H1 (cell line): Measurements from ENCODE around the gene LCN15. TPM values are rescaled to one million over a fixed set of nuclear protein-coding genes. Genes with fewer than 3 reads are reported as not detected.
A peak's percentile ranks its signal among the peaks of the same experiment; 100 is the strongest.

Source experiments
- CTCF ChIA-PET: fragments of 300-600 bp; sonication (Branson Sonifier 250); formaldehyde crosslinking; loops from one replicate; lab custom pipeline; 2021; ENCODE audit not compliant: partially characterized antibody; lab: Charles Lee
- POLR2A ChIA-PET: fragments of 300-600 bp; sonication (Branson Sonifier 250); formaldehyde crosslinking; loops from one replicate; lab custom pipeline; 2021; ENCODE audit warnings: inconsistent platforms; ENCODE audit not compliant: partially characterized antibody; lab: Charles Lee
- DNase-seq, 2 experiments: peaks; one replicate each; pipeline versions ENCODE4 v3.0.0 to v3.0.0-alpha.2; 2010 to 2022; ENCODE audit warnings: low spot score in 2 of 2, low read depth in 1 of 2, mixed read lengths in 1 of 2
- FAIRE-seq: peaks from 2 replicates; lab custom pipeline; 2011; peaks lifted over from hg19 to GRCh38; lab: Jason Lieb, UNC
- H2AFZ ChIP-seq: 2 replicates; pipeline ENCODE4 v1.8.1; 2012; ENCODE audit warnings: low read length, inconsistent platforms
- H2AK5ac ChIP-seq: 2 replicates; pipeline ENCODE4 v1.6.1; 2013; ENCODE audit warnings: low read depth, low read length
- H2BK120ac ChIP-seq: replicated peaks from 2 replicates; pipeline ENCODE3; 2013; ENCODE audit warnings: low read depth, low read length, inconsistent platforms
- H2BK12ac ChIP-seq: 2 replicates; pipeline ENCODE4 v1.6.1; 2013; ENCODE audit warnings: low read depth, low read length
- H2BK15ac ChIP-seq: 2 replicates; pipeline ENCODE4 v1.6.1; 2013; ENCODE audit warnings: low read length
- H2BK20ac ChIP-seq: 2 replicates; pipeline ENCODE4 v1.6.1; 2013; ENCODE audit warnings: low read length
- H2BK5ac ChIP-seq: 2 replicates; pipeline ENCODE4 v1.6.1; 2013; ENCODE audit warnings: low read depth, low read length
- H3K14ac ChIP-seq: 2 replicates; pipeline ENCODE4 v1.6.1; 2013; ENCODE audit warnings: inconsistent platforms; ENCODE audit not compliant: insufficient read length
- H3K18ac ChIP-seq: 2 replicates; pipeline ENCODE4 v1.6.1; 2013; ENCODE audit warnings: low read length; ENCODE audit errors: extremely low read depth
- H3K23ac ChIP-seq: 2 replicates; pipeline ENCODE4 v1.6.1; 2013; ENCODE audit warnings: inconsistent platforms; ENCODE audit not compliant: insufficient read length
- H3K23me2 ChIP-seq: 2 replicates; pipeline ENCODE4 v1.6.1; 2013; ENCODE audit warnings: low read depth, low read length
- H3K27ac ChIP-seq: 2 replicates; pipeline ENCODE4 v1.6.1; 2011; ENCODE audit warnings: low read depth, low read length, inconsistent platforms
- H3K27me3 ChIP-seq, 4 experiments: replicated peaks in 1 of 4; 1 replicate in 1 of 4; 2 replicates in 3 of 4; pipeline versions ENCODE4 v1.6.1 to v1.8.1; 2011 to 2013; ENCODE audit warnings: low read length in 3 of 4, mild to moderate bottlenecking in 3 of 4, inconsistent platforms in 2 of 4, mixed read lengths in 2 of 4, moderate library complexity in 1 of 4; ENCODE audit not compliant: control insufficient read depth in 3 of 4, insufficient read depth in 3 of 4; ENCODE audit errors: extremely low read depth in 1 of 4
- H3K36me3 ChIP-seq, 4 experiments: 2 replicates each; pipeline versions ENCODE4 v1.6.1 to v1.8.1; 2011 to 2013; ENCODE audit warnings: mild to moderate bottlenecking in 4 of 4, low read length in 3 of 4, moderate library complexity in 2 of 4, control low read depth in 1 of 4, inconsistent platforms in 1 of 4; ENCODE audit not compliant: insufficient read depth in 4 of 4, control insufficient read depth in 2 of 4
- H3K4ac ChIP-seq: replicated peaks from 2 replicates; pipeline ENCODE3; 2013; ENCODE audit warnings: low read length, low read depth, mixed read lengths, inconsistent platforms; ENCODE audit not compliant: insufficient read length
- H3K4me1 ChIP-seq, 4 experiments: replicated peaks in 1 of 4; 1 replicate in 1 of 4; 2 replicates in 3 of 4; pipeline versions ENCODE4 v1.6.1 to v1.8.1; 2011 to 2013; ENCODE audit warnings: low read length in 3 of 4, inconsistent platforms in 2 of 4, mixed read lengths in 1 of 4; ENCODE audit not compliant: insufficient read depth in 4 of 4, control insufficient read depth in 3 of 4
- H3K4me2 ChIP-seq, 2 experiments: 2 replicates each; pipeline versions ENCODE4 v1.6.1 to v1.8.1; 2011 to 2013; ENCODE audit warnings: low read depth in 2 of 2, low read length in 2 of 2, control low read depth in 1 of 2, inconsistent platforms in 1 of 2, mild to moderate bottlenecking in 1 of 2; ENCODE audit not compliant: insufficient read depth in 1 of 2
- H3K4me3 ChIP-seq, 4 experiments: fragments of 200-600, 300-600 bp in 1 of 4; sonication (generic), shearing (Covaris generic), sonication (Bioruptor Twin) in 1 of 4; 2 replicates each; pipeline versions ENCODE4 v1.5.1 to v1.8.1; 2011 to 2016; ENCODE audit warnings: low read length in 4 of 4, low read depth in 3 of 4, control low read depth in 2 of 4, inconsistent platforms in 2 of 4, mild to moderate bottlenecking in 2 of 4, mixed read lengths in 1 of 4, moderate library complexity in 1 of 4; ENCODE audit not compliant: insufficient read depth in 2 of 4; ENCODE audit errors: extremely low read depth in 1 of 4
- H3K56ac ChIP-seq: replicated peaks from 2 replicates; pipeline ENCODE3; 2013; ENCODE audit warnings: low read depth, mild to moderate bottlenecking, mixed read lengths, low read length, inconsistent platforms; ENCODE audit not compliant: insufficient read length
- H3K79me1 ChIP-seq: 2 replicates; pipeline ENCODE4 v1.6.1; 2013; ENCODE audit warnings: low read depth, low read length, control low read depth
- H3K79me2 ChIP-seq, 2 experiments: 2 replicates each; pipeline versions ENCODE4 v1.6.1 to v1.8.1; 2012 to 2013; ENCODE audit warnings: low read length in 2 of 2, mild to moderate bottlenecking in 2 of 2, inconsistent platforms in 1 of 2; ENCODE audit not compliant: insufficient read depth in 2 of 2, control insufficient read depth in 1 of 2
- H3K9ac ChIP-seq, 4 experiments: replicated peaks in 1 of 4; 1 replicate in 1 of 4; 2 replicates in 3 of 4; pipeline versions ENCODE4 v1.6.1 to v1.8.1; 2011 to 2013; ENCODE audit warnings: low read depth in 3 of 4, low read length in 3 of 4, control low read depth in 2 of 4, mild to moderate bottlenecking in 2 of 4, moderate library complexity in 2 of 4, inconsistent platforms in 1 of 4; ENCODE audit errors: extremely low read depth in 1 of 4
- H3K9me3 ChIP-seq, 2 experiments: 2 replicates each; pipeline versions ENCODE4 v1.6.1 to v1.8.1; 2012 to 2013; ENCODE audit warnings: mild to moderate bottlenecking in 2 of 2, moderate library complexity in 2 of 2, control low read depth in 1 of 2, inconsistent platforms in 1 of 2, low read depth in 1 of 2, low read length in 1 of 2, mixed read lengths in 1 of 2; ENCODE audit not compliant: insufficient read depth in 2 of 2
- H4K20me1 ChIP-seq, 2 experiments: replicated peaks in 1 of 2; 2 replicates each; pipeline versions ENCODE3 to v1.8.1; 2011 to 2013; ENCODE audit warnings: inconsistent platforms in 2 of 2, low read length in 2 of 2, mild to moderate bottlenecking in 1 of 2; ENCODE audit not compliant: insufficient read depth in 2 of 2, control insufficient read depth in 1 of 2
- H4K5ac ChIP-seq: 2 replicates; pipeline ENCODE4 v1.6.1; 2013; ENCODE audit warnings: low read length, low read depth, mixed read lengths, inconsistent platforms; ENCODE audit not compliant: insufficient read length
- H4K8ac ChIP-seq: 2 replicates; pipeline ENCODE4 v1.8.0; 2013; ENCODE audit warnings: mild to moderate bottlenecking, moderate library complexity, low read length, inconsistent platforms; ENCODE audit not compliant: insufficient read depth; ENCODE audit errors: extremely low read depth
- H4K91ac ChIP-seq: replicated peaks from 2 replicates; pipeline ENCODE3; 2013; ENCODE audit warnings: low read length, mixed read lengths, inconsistent platforms; ENCODE audit not compliant: insufficient read length
- BCL11A ChIP-seq, 2 experiments: IDR thresholded peaks; one replicate each; pipeline ENCODE4 v1.6.1; 2011; ENCODE audit warnings: low read depth in 2 of 2, low read length in 2 of 2, mild to moderate bottlenecking in 2 of 2
- CTBP2 ChIP-seq: IDR thresholded peaks from 2 replicates; pipeline ENCODE4 v1.7.0; 2011; ENCODE audit warnings: borderline replicate concordance, mild to moderate bottlenecking, moderate library complexity, mixed read lengths, low read length; ENCODE audit not compliant: insufficient read depth, insufficient read length
- NRF1 ChIP-seq: IDR thresholded peaks from 2 replicates; pipeline ENCODE4 v1.6.1; 2011; ENCODE audit warnings: mild to moderate bottlenecking, low read depth, low read length, improper control_type of control experiment
- PHF8 ChIP-seq: fragments of 200-600 bp; sonication (generic); conservative IDR thresholded peaks from 2 replicates; pipeline ENCODE4 v1.7.1; 2012; ENCODE audit warnings: low read depth, mild to moderate bottlenecking, inconsistent platforms, low read length, moderate library complexity
- RBBP5 ChIP-seq: IDR thresholded peaks from 2 replicates; pipeline ENCODE4 v1.7.1; 2012; ENCODE audit warnings: low read depth, mild to moderate bottlenecking, inconsistent platforms, low read length, moderate library complexity, borderline replicate concordance
- SAP30 ChIP-seq: fragments of 300-600 bp; sonication (generic); IDR thresholded peaks from 2 replicates; pipeline ENCODE4 v1.7.1; 2012; ENCODE audit warnings: low read length, moderate library complexity, mild to moderate bottlenecking, inconsistent platforms; ENCODE audit not compliant: insufficient read depth, insufficient replicate concordance
- SP4 ChIP-seq: IDR thresholded peaks from 2 replicates; pipeline ENCODE4 v1.6.1; 2012; ENCODE audit warnings: low read length, inconsistent platforms
- TAF1 ChIP-seq: IDR thresholded peaks from 2 replicates; pipeline ENCODE4 v1.6.1; 2011; ENCODE audit warnings: mild to moderate bottlenecking, low read depth, low read length
- YY1 ChIP-seq: IDR thresholded peaks from 2 replicates; pipeline ENCODE4 v1.6.1; 2011; ENCODE audit warnings: low read depth, mild to moderate bottlenecking, low read length
- WGBS, 2 experiments: shearing (Covaris generic) in 1 of 2; methylation state at CpG; one replicate each; pipeline versions ENCODE4 v1.1.6 to v1.1.7; 2013 to 2015; ENCODE audit warnings: low lambda C conversion rate in 2 of 2, mixed read lengths in 2 of 2, inconsistent platforms in 1 of 2, low coverage in 1 of 2, missing lambda C conversion rate in 1 of 2; ENCODE audit not compliant: insufficient replicate concordance in 2 of 2, insufficient coverage in 1 of 2, insufficient read length in 1 of 2; ENCODE audit errors: extremely low coverage in 1 of 2, missing lambda C conversion rate in 1 of 2; 5-methylcytosine and 5-hydroxymethylcytosine counted together
- polyA plus RNA-seq, 7 experiments: library from polyadenylated mRNA; depleted of rRNA in 3 of 7; stranded (reverse) in 5 of 7; unstranded in 2 of 7; fragments of >200 nt in 5 of 7; fragments of 200-250 nt in 2 of 7; gene quantifications; 1 replicate in 5 of 7; 2 replicates in 1 of 7; 4 replicates in 1 of 7; pipeline versions ENCODE4 v1.2.1 to v1.2.3, GENCODE V29; 2011 to 2013; ENCODE audit warnings: missing spikeins in 2 of 7, mixed read lengths in 2 of 7
- total RNA-seq: library from RNA; stranded (reverse); fragmentation: NEBNext Ultra II Directional; extraction: Animal tissue kit (Norgen Biotek cat#: 25700); gene quantifications from 2 replicates; pipeline ENCODE4 v1.2.1, GENCODE V29; 2021
- TF ChIP-seq, protein P1 (sequence below): IDR thresholded peaks from 2 replicates; pipeline ENCODE4 v1.6.1; 2012; ENCODE audit warnings: inconsistent platforms

Gene LCN15
- total and polyA plus RNA-seq, 2 of the 8 experiments (the other 6 are each of a cell fraction or from before 2014, with no cell fraction given), result 0.08 to 0.47 TPM

DNA sequence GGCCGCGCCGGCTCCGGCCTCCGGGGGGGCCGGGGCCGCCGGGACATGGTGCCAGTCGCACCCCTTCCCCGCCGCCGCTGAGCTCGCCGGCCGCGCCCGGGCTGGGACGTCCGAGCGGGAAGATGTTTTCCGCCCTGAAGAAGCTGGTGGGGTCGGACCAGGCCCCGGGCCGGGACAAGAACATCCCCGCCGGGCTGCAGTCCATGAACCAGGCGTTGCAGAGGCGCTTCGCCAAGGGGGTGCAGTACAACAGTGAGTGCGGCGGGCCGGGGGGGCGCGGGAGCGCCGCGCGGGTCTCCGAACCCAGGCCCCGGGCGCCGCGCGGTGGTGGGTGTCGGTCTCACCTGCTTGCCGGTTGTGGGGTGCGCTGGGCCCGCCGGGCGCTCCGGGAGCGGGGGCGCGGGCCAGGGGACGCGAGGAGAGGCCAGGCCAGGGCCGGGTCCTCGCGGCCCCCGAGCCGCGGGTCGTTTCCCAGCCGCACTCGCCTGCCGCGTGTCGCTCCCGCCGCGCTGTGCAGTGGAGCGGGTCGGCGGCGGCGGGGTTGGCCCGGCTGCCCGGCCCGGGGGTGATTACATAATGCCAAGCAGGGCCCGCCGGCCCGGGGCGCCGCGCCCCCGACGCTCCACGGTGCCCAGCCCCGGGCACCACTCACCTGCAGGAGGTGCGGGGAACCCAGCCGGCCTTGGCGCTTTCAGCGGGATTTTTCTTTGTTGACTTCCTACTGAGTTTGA lies 43.9 kb upstream of the LCN15 start:
- 1% methylated on average over 68 of the region's 93 CpGs; no CpG with 5 or more reads in 1 of the 2 experiments for WGBS, 2 experiments
- H2BK120ac ChIP-seq, result no peak overlapping the region
- no peak overlapping the region for H3K4ac ChIP-seq
- no peak overlapping the region for H3K23ac ChIP-seq
- peaks cover 2 to 16% (median 7%) of the 10 kb centered on the region in 4 experiments; a peak in 6 of 8 replicates for H3K36me3 ChIP-seq
- no peak overlapping the region for H3K14ac ChIP-seq
- no peak overlapping the region for H4K91ac ChIP-seq
- H3K4me1 ChIP-seq, result peaks cover 0 to 10% (median 7%) of the 10 kb centered on the region in 4 experiments; a peak in 6 of 7 replicates
- H3K79me2 ChIP-seq, result peaks cover 5 to 41% of the 10 kb centered on the region in 2 experiments
- peak overlapping the region; percentile 83 for H4K8ac ChIP-seq
- H4K20me1 ChIP-seq, result peaks cover 7 to 17% of the 10 kb centered on the region in 2 experiments
- peaks cover 0 to 16% (median 6%) of the 10 kb centered on the region in 4 experiments; a peak in 2 of 7 replicates for H3K27me3 ChIP-seq
- H3K56ac ChIP-seq, result peak overlapping the region; percentile 82
- H3K9ac ChIP-seq, result peak overlapping the region; percentile 78 to 92 (median 88)
- no peak overlapping the region for H2BK15ac ChIP-seq
- H3K9me3 ChIP-seq, result no peaks in the 10 kb centered on the region
- peak overlapping the region; percentile 79 for H4K5ac ChIP-seq
- H3K4me2 ChIP-seq, result peak overlapping the region; percentile 68 to 84
- no peak overlapping the region for H2BK5ac ChIP-seq
- no peak for FAIRE-seq
- TF ChIP-seq CTBP2 (no peak), SAP30 (no peak), SP4 (no peak), NRF1 (no peak), RBBP5 (0 out of 2 replicates have a peak, but pooled peaks have one; percentile 53), YY1 (no peak), PHF8 (peak; percentile 54), BCL11A (IDR thresholded peaks at IDR 0.05; ENCODE audit: low read depth in 2 of 2, low read length in 2 of 2) (no peak), TAF1 (0 out of 2 replicates have a peak, but pooled peaks have one; percentile 48)
- TF ChIP-seq, protein P1, sequence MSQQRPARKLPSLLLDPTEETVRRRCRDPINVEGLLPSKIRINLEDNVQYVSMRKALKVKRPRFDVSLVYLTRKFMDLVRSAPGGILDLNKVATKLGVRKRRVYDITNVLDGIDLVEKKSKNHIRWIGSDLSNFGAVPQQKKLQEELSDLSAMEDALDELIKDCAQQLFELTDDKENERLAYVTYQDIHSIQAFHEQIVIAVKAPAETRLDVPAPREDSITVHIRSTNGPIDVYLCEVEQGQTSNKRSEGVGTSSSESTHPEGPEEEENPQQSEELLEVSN, result 0 out of 2 replicates have a peak, but pooled peaks have one; percentile 11
- peaks cover 9% of the 10 kb centered on the region; the same call in 1 of the 2 replicates for H3K23me2 ChIP-seq
- no peak overlapping the region for H2BK20ac ChIP-seq
- peaks cover 4% of the 10 kb centered on the region for H3K79me1 ChIP-seq
- peak in 1 of 2 experiments; percentile 64 for DNase-seq
- no peak overlapping the region for H2BK12ac ChIP-seq
- no peak overlapping the region for H2AFZ ChIP-seq
- H3K27ac ChIP-seq, result peak overlapping the region; percentile 86; the same call in 1 of the 2 replicates
- POLR2A ChIA-PET, result interaction anchor here (0.8 to 7.8 kb wide), 14 partner anchors 8 to 266 kb away, joined by 3 to 96 read pairs (median 4); partner anchors contain the start of gene AJM1
- H2AK5ac ChIP-seq, result no peak overlapping the region
- H3K4me3 ChIP-seq, result peak overlapping the region; percentile 88 to 100 (median 94)
- H3K18ac ChIP-seq, result peak overlapping the region; percentile 78; the same call in 1 of the 2 replicates
- CTCF ChIA-PET, result interaction anchor here (0.9 to 3.3 kb wide), 6 partner anchors 12 to 238 kb away, joined by 3 to 16 read pairs (median 4); no protein-coding TSS in a partner anchor
